GM19395 (cell line): ENCODE measurements around the gene LZTS2.
"Not testable (repeated sequence)": the region's sequence is repeated elsewhere in the genome, so short reads cannot be mapped to it uniquely, and the experiment has no call there.

Experiments used
- ATAC-seq: cut with Tn5 transposase; IDR thresholded peaks from one replicate; pipeline ENCODE4 v1.9.1; 2021; ENCODE audit warnings: mild to moderate bottlenecking, moderate library complexity; ENCODE audit not compliant: unreplicated experiment

The LZTS2 gene

GRCh38 chr10:101031128-101031795 lies 31.7 kb downstream of the LZTS2 start, which contains the start of the genes PDZD7 and SFXN3:
TSS of gene PDZD7 (minus strand) at chr10:101031129. CDS start at chr10:101030219, 910 bp downstream.
TSS of gene SFXN3 (plus strand) at chr10:101031234. CDS start at chr10:101034695, 3,461 bp downstream.
- ATAC-seq, result peak; percentile 89

DNA sequence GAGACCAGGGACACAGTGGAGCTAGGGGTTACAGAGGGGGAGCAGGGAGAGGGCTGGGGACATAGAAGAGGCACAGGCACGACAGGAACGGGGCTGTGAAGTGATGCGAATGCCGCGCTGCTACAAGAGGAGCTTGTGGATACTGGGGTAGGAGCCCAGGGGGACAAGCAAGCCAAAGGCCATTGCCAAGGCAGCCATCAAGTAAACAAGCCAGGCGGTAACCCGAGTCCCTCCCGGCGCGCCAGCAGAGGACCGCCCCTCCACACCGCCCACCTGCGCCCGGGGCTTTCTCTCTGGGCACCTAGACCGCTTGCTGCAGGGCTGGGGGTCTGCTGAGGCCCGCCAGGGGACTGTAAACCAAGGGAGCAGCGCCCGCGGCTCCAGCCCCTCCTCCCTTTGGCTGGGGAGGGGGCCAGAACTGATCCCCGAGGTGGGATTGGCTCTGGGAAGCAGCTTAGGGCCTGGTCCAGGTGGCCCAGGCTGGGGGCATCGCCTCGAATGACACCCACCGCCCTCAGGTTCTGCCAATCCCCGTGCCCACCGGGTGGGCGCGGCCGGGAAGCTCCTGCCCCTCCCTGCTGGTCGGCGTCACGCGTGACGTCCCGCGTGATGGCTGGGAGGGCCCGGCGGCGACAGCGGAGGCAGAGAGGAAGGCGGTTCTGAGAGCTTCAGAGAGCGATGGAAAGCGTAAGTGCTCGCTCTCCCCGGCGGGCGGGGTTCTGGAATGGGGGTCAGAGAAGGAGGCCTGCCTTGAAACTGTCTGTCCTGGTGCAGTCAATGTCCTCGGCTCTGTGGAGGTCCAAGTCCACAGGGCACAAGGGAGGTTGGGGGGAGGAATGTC lies 32.4 kb downstream of the LZTS2 start:
- peak; percentile 47 for ATAC-seq

GRCh38 chr10:101032637-101033224 lies 33.1 kb downstream of the LZTS2 start:
- peak; percentile 26 for ATAC-seq

DNA sequence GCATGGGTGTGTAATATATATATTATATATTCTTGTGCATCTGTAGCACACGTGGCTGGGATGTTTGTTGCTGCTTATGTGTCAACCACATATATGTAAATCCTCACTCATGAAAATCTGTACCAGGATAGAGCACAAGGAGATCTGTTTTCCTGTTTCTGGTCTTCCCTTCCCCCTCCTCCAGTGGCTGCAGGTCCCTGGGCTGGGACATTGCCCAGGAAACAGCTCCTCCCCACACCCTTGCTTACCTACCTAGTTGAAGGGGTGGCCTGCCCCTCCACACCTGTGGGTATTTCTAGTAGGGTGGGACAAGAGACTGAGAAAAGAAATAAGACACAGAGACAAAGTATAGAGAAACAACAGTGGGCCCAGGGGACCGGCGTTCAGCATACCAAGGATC lies 33.7 kb downstream of the LZTS2 start:
- ATAC-seq, result no peak

GRCh38 chr10:101034404-101034803 lies 34.8 kb downstream of the LZTS2 start:
- not testable (repeated sequence) for ATAC-seq

GRCh38 chr10:101035314-101035713 lies 35.7 kb downstream of the LZTS2 start:
- ATAC-seq, result no peak

DNA sequence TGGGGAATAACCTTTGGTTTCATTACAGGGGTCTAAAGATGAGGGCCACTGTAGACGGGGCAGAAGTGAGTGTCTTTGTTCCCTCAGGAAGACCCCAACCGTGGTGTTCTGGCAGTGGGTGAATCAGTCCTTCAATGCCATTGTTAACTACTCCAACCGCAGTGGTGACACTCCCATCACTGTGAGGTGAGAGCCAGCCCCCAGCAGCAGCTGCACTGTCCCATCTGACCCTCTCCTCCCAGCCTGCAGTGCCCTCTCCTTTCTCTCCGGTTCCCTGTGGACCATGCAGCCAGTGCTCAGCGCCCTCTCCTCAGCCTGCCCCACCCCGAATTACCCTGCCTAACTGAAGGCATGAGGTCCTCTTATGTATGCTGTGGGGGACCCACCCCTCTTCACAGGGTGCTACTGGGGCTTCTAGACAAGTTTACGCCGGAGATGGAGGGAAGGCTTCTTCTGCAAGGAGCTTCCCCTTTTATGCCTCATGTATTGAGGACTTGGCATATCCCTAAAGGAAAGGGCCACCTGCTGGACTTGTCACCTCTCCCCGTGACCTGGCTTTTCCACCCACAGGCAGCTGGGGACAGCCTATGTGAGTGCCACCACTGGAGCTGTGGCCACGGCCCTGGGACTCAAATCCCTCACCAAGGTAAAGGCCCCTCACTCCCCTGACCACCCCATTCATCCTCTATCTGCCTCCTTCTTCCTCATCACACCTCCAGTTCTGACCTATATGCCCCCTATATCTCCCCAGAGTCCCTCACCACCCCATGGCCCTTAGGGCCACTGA lies 36.5 kb downstream of the LZTS2 start:
- no peak for ATAC-seq

- ATAC-seq, result no peak
Observed at GRCh38 chr10:101036726-101037125, 37.1 kb downstream of the LZTS2 start.

GRCh38 chr10:101038484-101038883 lies 38.9 kb downstream of the LZTS2 start:
- ATAC-seq, result no peak

DNA sequence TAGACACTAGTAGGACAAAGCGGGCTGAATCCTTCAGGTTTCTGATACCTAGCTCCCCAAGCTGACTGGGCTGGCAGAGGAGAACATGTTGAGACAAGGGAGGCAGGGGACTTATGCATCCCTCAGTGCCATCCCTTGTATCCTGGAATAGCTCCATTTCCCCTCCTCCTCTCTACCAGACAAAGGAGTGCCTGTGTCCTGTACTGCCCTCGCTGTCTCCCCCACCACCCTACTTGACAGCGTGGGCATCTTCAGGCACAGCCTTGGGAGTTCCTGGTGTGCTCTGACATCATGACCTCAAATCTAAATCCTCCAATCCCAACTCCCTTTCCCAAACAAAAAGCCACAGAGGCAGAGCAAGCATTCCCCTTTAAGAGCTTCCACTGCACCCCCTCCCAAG lies 40.5 kb downstream of the LZTS2 start:
- ATAC-seq, result no peak

DNA sequence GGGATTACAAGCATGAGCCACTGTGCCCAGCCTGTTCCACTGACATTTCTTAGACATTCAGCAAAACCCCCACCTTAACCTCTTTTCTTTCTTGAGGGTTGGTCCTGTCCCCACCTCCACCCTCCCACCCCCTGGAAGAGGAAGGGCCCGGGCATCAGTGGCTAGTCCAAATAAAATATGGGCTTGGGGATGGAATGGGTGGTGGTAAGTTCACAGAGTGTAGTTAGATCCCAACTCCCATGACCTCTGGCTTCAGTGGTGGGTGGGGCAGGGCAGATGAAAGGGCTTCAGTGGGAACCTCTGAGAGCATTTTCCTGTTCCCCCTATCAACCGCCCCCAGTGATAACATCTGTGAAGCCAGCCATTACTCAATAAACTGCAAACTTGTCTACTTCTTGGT lies 41.2 kb downstream of the LZTS2 start:
- ATAC-seq, result no peak

- peak; percentile 69 for ATAC-seq
Observed at GRCh38 chr10:101041252-101041761, 41.7 kb downstream of the LZTS2 start.

GRCh38 chr10:101042118-101042517 lies 42.5 kb downstream of the LZTS2 start:
- ATAC-seq, result no peak

GRCh38 chr10:101042667-101043362 lies 43.2 kb downstream of the LZTS2 start:
- ATAC-seq, result peak; percentile 94

- ATAC-seq, result no peak
Observed at GRCh38 chr10:101043363-101043707, 43.7 kb downstream of the LZTS2 start.

DNA sequence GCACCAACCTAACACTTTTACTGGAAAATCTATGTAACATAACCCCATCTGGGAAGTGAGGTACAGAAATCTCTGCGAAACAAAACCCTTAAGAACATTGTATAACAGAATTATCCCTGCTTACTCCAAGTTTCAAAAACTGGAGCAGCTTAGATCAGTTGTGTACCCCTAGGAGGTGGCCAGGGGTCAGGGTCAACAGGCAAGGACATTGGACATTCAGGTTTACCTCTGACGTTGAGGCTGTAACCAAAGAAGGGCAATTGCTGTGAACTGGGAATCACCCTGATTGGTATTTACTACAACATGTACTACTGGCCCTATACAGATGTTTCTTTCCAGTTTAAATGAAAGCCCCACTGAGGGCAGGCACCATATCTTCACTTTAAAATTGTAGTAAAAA lies 44.5 kb downstream of the LZTS2 start:
- ATAC-seq, result no peak

DNA sequence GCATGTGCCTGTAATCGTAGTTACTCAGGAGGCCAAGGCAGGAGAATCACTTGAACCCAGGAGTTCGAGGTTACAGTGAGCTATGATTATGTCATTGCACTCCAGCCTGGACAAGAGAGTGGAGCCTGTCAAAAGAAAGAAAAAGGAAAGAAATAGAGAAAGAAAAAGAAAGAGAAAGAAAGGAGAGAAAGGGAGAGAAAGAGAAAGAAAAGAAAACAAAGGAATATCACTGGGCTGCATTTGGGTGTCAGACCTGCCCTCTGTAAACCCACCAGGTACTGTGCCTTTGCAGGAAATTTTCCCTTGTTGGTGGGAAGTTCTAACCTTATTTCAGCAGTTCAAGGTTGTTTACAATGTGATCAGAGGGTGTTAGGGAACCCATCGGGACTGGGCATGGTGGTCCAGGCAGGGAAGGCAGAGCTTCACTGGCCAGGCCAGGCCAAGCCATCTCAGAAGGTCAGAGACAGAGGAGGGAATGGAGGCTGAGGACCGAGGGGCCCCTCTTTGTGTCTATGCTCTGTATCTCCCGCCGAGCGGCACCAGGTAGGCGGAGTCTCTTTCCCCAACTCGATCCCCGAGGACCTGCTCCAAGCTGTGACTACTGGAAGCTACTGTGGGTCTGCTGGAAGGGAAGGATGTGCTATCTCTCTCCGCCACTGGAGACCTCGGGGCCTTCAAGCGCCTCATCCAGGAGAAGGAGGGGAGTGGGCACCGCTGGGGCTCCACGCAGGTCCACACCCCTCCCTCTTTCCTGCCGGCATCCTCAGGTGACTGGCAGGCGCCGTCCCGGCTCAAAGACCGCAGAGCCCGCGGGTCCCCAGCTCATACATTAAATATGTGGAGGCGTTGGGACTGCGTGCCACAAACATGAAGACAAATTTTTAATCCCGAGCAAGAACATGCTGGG lies 47.0 kb downstream of the LZTS2 start:
- no peak for ATAC-seq

DNA sequence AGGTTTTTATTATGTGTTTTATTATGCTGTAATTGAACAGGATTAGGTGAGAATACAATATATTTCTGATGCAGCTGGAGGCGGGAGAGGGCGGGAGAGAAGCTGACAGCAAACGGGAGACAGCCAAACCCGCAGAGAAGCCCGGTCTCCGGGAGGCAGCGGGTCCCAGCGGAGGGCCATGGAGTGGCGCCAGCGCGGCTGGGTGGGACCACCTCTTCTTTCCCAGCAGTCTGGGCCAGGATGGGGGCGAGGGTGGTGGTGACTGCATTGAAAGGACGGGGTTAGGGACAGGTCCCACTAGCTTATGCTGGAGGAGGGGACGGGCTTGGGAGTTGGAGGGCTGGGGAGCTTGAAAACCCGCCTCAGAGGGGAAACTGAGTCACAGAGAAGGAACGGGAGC lies 47.7 kb downstream of the LZTS2 start:
- no peak for ATAC-seq
